RWPE2 (cell line): ENCODE results near the gene PTPRQ.

Source experiments
- ATAC-seq: fragments of 200-7000 bp; cut with Tn5 transposase; 3 replicates; pipeline ENCODE4 v1.9.1; 2021; ENCODE audit warnings: low read depth
- DNase-seq: peaks from one replicate; pipeline ENCODE4 v3.0.0-alpha.2; 2020; ENCODE audit warnings: low spot score
- H3K27ac ChIP-seq: fragments of 450-650 bp; 2 replicates; pipeline ENCODE4 v1.5.1; 2017; ENCODE audit warnings: mild to moderate bottlenecking; ENCODE audit not compliant: poor library complexity, severe bottlenecking
- H3K27me3 ChIP-seq: fragments of 250-450 bp; sonication (Bioruptor Pico); 2 replicates; pipeline ENCODE4 v1.5.1; 2021; ENCODE audit warnings: mild to moderate bottlenecking, moderate library complexity; ENCODE audit not compliant: insufficient read depth, poor library complexity, severe bottlenecking
- H3K36me3 ChIP-seq: fragments of 250-450 bp; sonication (Bioruptor Pico); 2 replicates; pipeline ENCODE4 v1.5.1; 2020; ENCODE audit warnings: low read depth, mild to moderate bottlenecking, moderate library complexity
- H3K4me1 ChIP-seq: fragments of 250-450 bp; sonication (Bioruptor Pico); 2 replicates; pipeline ENCODE4 v1.5.1; 2021; ENCODE audit warnings: mild to moderate bottlenecking, moderate library complexity; ENCODE audit not compliant: insufficient read depth, poor library complexity, severe bottlenecking
- H3K4me3 ChIP-seq: fragments of 250-450 bp; sonication (Bioruptor Pico); 2 replicates; pipeline ENCODE4 v1.5.1; 2021; ENCODE audit warnings: mild to moderate bottlenecking, moderate library complexity; ENCODE audit not compliant: severe bottlenecking
- H3K9me3 ChIP-seq: fragments of 250-450 bp; sonication (Bioruptor Pico); 2 replicates; pipeline ENCODE4 v1.5.1; 2021; ENCODE audit warnings: mild to moderate bottlenecking, moderate library complexity; ENCODE audit not compliant: severe bottlenecking
- TF ChIP-seq, protein P1 (sequence below): fragments of 450-650 bp; IDR thresholded peaks from one replicate; pipeline ENCODE4 v1.5.1; 2017; ENCODE audit warnings: mild to moderate bottlenecking, moderate library complexity; ENCODE audit not compliant: poor library complexity, severe bottlenecking

Gene PTPRQ

DNA sequence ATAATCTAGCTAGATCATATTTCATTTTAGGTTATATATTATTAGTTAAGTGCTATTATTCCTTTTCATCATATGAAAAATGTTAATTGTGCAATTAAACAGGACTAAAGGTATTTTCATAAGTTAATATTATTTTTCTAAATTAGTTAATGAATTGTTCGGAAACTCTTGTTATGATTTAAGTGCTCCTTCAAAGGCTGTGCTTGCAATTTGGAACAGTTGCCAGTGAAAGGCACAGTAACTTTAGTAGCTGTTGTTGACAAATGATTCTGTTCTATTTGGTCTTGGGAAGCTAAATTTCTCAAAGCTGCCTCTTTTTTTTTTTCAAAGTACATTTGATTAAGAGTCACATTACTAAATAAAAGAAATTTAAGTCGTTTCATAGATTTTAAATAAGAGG, 40.7 kb downstream of the PTPRQ start:
- H3K4me3 ChIP-seq, result no peak overlapping the region
- no peak for DNase-seq
- TF ChIP-seq, protein P1, sequence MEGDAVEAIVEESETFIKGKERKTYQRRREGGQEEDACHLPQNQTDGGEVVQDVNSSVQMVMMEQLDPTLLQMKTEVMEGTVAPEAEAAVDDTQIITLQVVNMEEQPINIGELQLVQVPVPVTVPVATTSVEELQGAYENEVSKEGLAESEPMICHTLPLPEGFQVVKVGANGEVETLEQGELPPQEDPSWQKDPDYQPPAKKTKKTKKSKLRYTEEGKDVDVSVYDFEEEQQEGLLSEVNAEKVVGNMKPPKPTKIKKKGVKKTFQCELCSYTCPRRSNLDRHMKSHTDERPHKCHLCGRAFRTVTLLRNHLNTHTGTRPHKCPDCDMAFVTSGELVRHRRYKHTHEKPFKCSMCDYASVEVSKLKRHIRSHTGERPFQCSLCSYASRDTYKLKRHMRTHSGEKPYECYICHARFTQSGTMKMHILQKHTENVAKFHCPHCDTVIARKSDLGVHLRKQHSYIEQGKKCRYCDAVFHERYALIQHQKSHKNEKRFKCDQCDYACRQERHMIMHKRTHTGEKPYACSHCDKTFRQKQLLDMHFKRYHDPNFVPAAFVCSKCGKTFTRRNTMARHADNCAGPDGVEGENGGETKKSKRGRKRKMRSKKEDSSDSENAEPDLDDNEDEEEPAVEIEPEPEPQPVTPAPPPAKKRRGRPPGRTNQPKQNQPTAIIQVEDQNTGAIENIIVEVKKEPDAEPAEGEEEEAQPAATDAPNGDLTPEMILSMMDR, result no peak
- H3K4me1 ChIP-seq, result no peaks in the 10 kb centered on the region
- no peaks in the 10 kb centered on the region for H3K9me3 ChIP-seq
- H3K36me3 ChIP-seq, result no peaks in the 10 kb centered on the region
- no peak for ATAC-seq
- no peaks in the 10 kb centered on the region for H3K27me3 ChIP-seq
- H3K27ac ChIP-seq, result no peak overlapping the region

DNA sequence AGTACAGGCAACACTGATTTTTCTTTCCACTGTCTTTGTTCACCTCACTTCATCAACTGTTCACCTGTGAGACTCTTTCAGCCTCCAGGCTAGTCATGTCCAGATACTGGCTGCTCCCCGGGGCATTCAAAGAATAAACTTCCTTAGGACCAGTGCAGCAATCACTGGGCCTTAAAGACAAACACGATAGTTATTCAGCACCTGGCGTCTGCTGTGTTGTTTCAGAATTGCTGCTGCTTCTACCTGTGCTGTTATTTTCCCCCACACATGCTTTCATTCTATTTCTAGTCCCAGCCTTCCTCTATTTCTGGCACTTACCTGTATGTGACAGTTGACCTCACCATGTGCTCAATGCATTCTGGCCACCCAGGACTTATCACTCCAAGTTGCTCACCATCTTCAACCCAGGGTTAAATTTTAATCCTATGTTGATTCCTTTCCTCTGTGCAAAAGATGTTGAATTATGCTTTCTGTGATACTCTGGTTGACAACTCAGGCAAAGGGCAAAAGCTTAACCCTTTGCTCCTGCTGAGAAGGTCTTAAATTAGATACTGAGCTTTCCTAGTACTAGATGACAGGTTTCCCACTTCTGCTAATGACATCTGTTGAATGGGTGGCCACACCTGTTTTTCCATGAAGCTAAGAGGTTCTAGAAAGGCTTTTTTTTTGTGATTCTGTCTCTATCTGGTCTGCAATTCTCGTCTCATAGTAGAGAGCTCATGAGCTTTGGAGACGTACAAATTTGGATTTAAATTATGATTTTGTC, 41.4 kb downstream of the PTPRQ start:
- no peak for ATAC-seq
- no peak for DNase-seq
- no peaks in the 10 kb centered on the region for H3K36me3 ChIP-seq
- no peak overlapping the region for H3K4me3 ChIP-seq
- H3K4me1 ChIP-seq, result no peaks in the 10 kb centered on the region
- TF ChIP-seq, protein P1, result no peak
- H3K27me3 ChIP-seq, result no peaks in the 10 kb centered on the region
- no peaks in the 10 kb centered on the region for H3K9me3 ChIP-seq
- no peak overlapping the region for H3K27ac ChIP-seq

DNA sequence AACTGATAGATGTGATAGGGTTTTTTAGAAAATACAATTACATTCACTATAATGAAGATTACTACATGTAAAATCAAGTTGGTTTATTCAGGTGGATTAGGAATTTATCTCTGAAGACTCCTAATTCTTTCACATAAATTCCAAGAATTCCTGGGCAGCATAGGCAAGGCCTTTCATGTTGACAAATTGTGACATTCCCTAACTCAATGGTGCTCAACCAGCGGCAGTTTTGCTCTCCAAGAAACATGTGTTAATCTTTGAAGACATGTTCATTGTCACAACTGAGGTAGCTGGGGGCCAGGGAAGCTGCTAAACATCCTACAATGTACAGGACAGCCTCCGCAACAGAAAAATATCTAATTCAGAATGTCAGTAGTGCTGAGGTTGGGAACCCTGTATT, 46.3 kb downstream of the PTPRQ start:
- Histone ChIP-seq H3K27ac (no peak overlapping the region), H3K27me3 (no peaks in the 10 kb centered on the region), H3K36me3 (no peaks in the 10 kb centered on the region), H3K4me1 (no peaks in the 10 kb centered on the region), H3K9me3 (no peaks in the 10 kb centered on the region), H3K4me3 (no peak overlapping the region)
- TF ChIP-seq, protein P1, result no peak
- DNase-seq (no peak), ATAC-seq (no peak)

DNA sequence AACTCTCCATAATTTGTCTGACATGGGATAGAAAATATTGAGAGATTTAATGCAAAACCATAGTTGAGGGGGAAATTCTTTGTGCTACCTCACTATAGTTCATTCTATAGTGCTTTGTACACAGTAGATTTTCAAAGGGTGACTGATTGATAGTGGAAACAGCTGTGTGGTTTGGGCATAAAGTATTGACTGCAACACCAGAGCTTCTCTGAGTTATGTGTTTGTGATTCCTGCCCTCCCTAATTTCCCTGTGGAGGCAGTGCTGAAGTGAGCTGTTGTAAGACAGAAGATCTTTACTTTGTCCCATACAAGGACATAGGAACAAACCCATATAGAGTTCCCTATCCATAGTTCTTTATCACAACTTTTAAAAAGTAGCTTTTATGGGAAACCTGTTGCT, 47.1 kb downstream of the PTPRQ start:
- TF ChIP-seq, protein P1, result no peak
- Histone ChIP-seq H3K4me3 (no peak overlapping the region), H3K27me3 (no peaks in the 10 kb centered on the region), H3K4me1 (no peaks in the 10 kb centered on the region), H3K36me3 (no peaks in the 10 kb centered on the region), H3K9me3 (no peaks in the 10 kb centered on the region), H3K27ac (no peak overlapping the region)
- ATAC-seq, result no peak
- no peak for DNase-seq

DNA sequence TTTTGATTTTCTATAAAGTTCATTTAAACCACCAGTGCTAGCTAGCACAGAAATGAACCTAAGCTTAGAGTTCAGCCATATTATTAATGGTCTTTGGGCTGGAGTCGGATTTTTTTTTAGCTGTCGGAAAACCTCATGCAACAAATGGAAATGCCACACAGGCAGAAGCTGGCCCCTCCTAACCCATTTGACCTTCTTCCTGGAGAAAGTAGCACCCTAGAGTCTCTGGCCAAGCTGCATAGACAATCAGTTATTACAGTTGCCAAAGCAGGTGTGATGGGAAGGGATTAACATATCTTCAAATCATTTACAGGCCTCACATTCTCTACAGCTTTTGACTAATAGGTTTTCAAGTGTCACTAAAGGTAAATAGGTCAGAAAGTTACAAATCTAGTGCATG, 49.4 kb downstream of the PTPRQ start:
- ATAC-seq (no peak), DNase-seq (no peak)
- H3K4me1 ChIP-seq, result no peaks in the 10 kb centered on the region
- no peaks in the 10 kb centered on the region for H3K36me3 ChIP-seq
- no peak overlapping the region for H3K27ac ChIP-seq
- no peaks in the 10 kb centered on the region for H3K9me3 ChIP-seq
- TF ChIP-seq, protein P1, result no peak
- no peak overlapping the region for H3K4me3 ChIP-seq
- H3K27me3 ChIP-seq, result no peaks in the 10 kb centered on the region
